H1 (cell line): Measurements from ENCODE around the gene ECI1.

Experiments used
- CTCF ChIP-seq, 3 experiments: IDR thresholded peaks; 1 replicate in 2 of 3; 2 replicates in 1 of 3; pipeline versions ENCODE4 v1.5.1 to v1.6.1; 2011; ENCODE audit warnings: low read length in 3 of 3, mild to moderate bottlenecking in 3 of 3, inconsistent platforms in 2 of 3, low read depth in 1 of 3, moderate library complexity in 1 of 3; ENCODE audit not compliant: insufficient read depth in 1 of 3; ENCODE audit errors: control extremely low read depth in 1 of 3
- EZH2 ChIP-seq: fragments of 200-600 bp; sonication (generic); IDR thresholded peaks from 2 replicates; pipeline ENCODE4 v1.7.1; 2012; ENCODE audit warnings: low read depth, mild to moderate bottlenecking, moderate library complexity, low read length, inconsistent platforms; ENCODE audit not compliant: severe bottlenecking
- HDAC2 ChIP-seq, 2 experiments: fragments of 300-600 bp in 1 of 2; sonication (generic) in 1 of 2; IDR thresholded peaks; 2 replicates each; pipeline ENCODE4 v1.6.1; 2011 to 2012; ENCODE audit warnings: low read depth in 2 of 2, low read length in 2 of 2, mild to moderate bottlenecking in 2 of 2, moderate library complexity in 2 of 2, borderline replicate concordance in 1 of 2, inconsistent platforms in 1 of 2
- POLR2A ChIP-seq, 2 experiments: IDR thresholded peaks; 1 replicate in 1 of 2; 2 replicates in 1 of 2; pipeline ENCODE4 v1.6.1; 2011; ENCODE audit warnings: low read depth in 2 of 2, low read length in 2 of 2, mild to moderate bottlenecking in 2 of 2; ENCODE audit errors: control extremely low read depth in 1 of 2
- POLR2AphosphoS5 ChIP-seq: IDR thresholded peaks from 2 replicates; pipeline ENCODE4 v1.6.1; 2011; ENCODE audit warnings: low read depth, low read length
- SRF ChIP-seq: IDR thresholded peaks from 2 replicates; pipeline ENCODE4 v1.6.1; 2011; ENCODE audit warnings: mild to moderate bottlenecking, low read depth, low read length, moderate library complexity
- SUZ12 ChIP-seq: fragments of 200-600 bp; sonication (generic); IDR thresholded peaks from 2 replicates; pipeline ENCODE4 v1.6.1; 2012; ENCODE audit warnings: mild to moderate bottlenecking, inconsistent platforms, low read length, moderate library complexity, mixed read lengths
- TAF7 ChIP-seq: optimal IDR thresholded peaks from 2 replicates; pipeline ENCODE3; 2011; ENCODE audit warnings: low read depth, mild to moderate bottlenecking, inconsistent platforms, low read length, moderate library complexity, borderline replicate concordance

- no peak for TF ChIP-seq CTCF (IDR thresholded peaks at IDR 0.05; ENCODE audit: control extremely low read depth in 1 of 3, insufficient read depth in 1 of 3, low read depth in 1 of 3, low read length in 3 of 3)
- TF ChIP-seq TAF7, result no peak
- no peak for TF ChIP-seq HDAC2 (IDR thresholded peaks at IDR 0.05; ENCODE audit: borderline replicate concordance in 1 of 2, low read depth in 2 of 2, low read length in 2 of 2)
- TF ChIP-seq EZH2, result no peak
- no peak for TF ChIP-seq POLR2AphosphoS5
- no peak for TF ChIP-seq SRF
- no peak for TF ChIP-seq SUZ12
- TF ChIP-seq POLR2A (IDR thresholded peaks at IDR 0.05; ENCODE audit: control extremely low read depth in 1 of 2, low read depth in 2 of 2, low read length in 2 of 2), result no peak
Measured at GRCh38 chr16:2284001-2284770, 32.8 kb upstream of the ECI1 start.
